ENCODE data around the gene ADAM17. TPM values are rescaled to one million over a fixed set of nuclear protein-coding genes. Genes with fewer than 3 reads are reported as not detected.

The ADAM17 gene
- total and polyA plus RNA-seq, 8 donors = 4.6 to 18.8 (median 7.4) TPM

GRCh38 chr2:9549420-9549819 lies 6.2 kb downstream of the ADAM17 start:
- H3K4me1 ChIP-seq = peaks cover 21 to 31% (median 31%) of the 10 kb centered on the region in 3 donors
- no peak for DNase-seq
- intact Hi-C loops (cut with DNase I) = no loop called here

GRCh38 chr2:9548506-9548905 lies 7.1 kb downstream of the ADAM17 start:
- FAIRE-seq (no peak), DNase-seq (no peak), ATAC-seq (no peak)
- Histone ChIP-seq H3K36me3 (no peaks in the 10 kb centered on the region), H3K9me3 (no peaks in the 10 kb centered on the region), H3K4me1 (peaks cover 14 to 24% (median 23%) of the 10 kb centered on the region in 3 donors), H3K27me3 (no peaks in the 10 kb centered on the region), H3K4me3 (no peak overlapping the region), H3K27ac (no peak overlapping the region)
- 84 to 94% methylated on average over 2 of the region's 2 CpGs for WGBS, 2 donors
- no peak for TF ChIP-seq CTCF (IDR thresholded peaks at IDR 0.05)
- intact Hi-C loops (cut with DNase I) = no loop called here

More at GRCh38 chr2:9549420-9549819, 6.2 kb downstream of the ADAM17 start:
- Histone ChIP-seq H3K27ac (no peak overlapping the region), H3K4me3 (no peak overlapping the region), H3K36me3 (no peaks in the 10 kb centered on the region), H3K27me3 (no peaks in the 10 kb centered on the region), H3K9me3 (no peaks in the 10 kb centered on the region)
- WGBS, 2 donors = 90 to 92% methylated on average over 9 of the region's 9 CpGs
- FAIRE-seq (no peak), ATAC-seq (no peak)
- no peak for TF ChIP-seq CTCF (IDR thresholded peaks at IDR 0.05)

GRCh38 chr2:9547262-9547991 lies 8.2 kb downstream of the ADAM17 start:
- intact Hi-C loops (cut with DNase I) = no loop called here
- DNase-seq (no peak), FAIRE-seq (no peak), ATAC-seq (no peak)
- no peak overlapping the region for H3K27ac ChIP-seq
- H3K4me1 ChIP-seq = peaks cover 7 to 18% (median 13%) of the 10 kb centered on the region in 3 donors
- WGBS, 2 donors = 89 to 97% methylated on average over 5 of the region's 5 CpGs
- H3K9me3 ChIP-seq = no peaks in the 10 kb centered on the region
- H3K27me3 ChIP-seq = no peaks in the 10 kb centered on the region
- no peak for TF ChIP-seq CTCF (IDR thresholded peaks at IDR 0.05)
- H3K36me3 ChIP-seq = no peaks in the 10 kb centered on the region
- H3K4me3 ChIP-seq = no peak overlapping the region

GRCh38 chr2:9545502-9545901 lies 10.1 kb downstream of the ADAM17 start:
- no peaks in the 10 kb centered on the region for H3K36me3 ChIP-seq
- intact Hi-C loops (cut with DNase I) = no loop called here
- peaks cover 6 to 17% (median 11%) of the 10 kb centered on the region in 3 donors for H3K4me1 ChIP-seq
- FAIRE-seq (no peak), ATAC-seq (peak in 1 of 4 donors; percentile 29), DNase-seq (no peak)
- H3K4me3 ChIP-seq = no peak overlapping the region
- no peak for TF ChIP-seq CTCF (IDR thresholded peaks at IDR 0.05)
- peak overlapping the region in 1 of 4 donors; percentile 17 for H3K27ac ChIP-seq
- no peaks in the 10 kb centered on the region for H3K9me3 ChIP-seq
- H3K27me3 ChIP-seq = no peaks in the 10 kb centered on the region
- 49 to 56% methylated on average over 5 of the region's 5 CpGs for WGBS, 2 donors

GRCh38 chr2:9543557-9543956 lies 12.1 kb downstream of the ADAM17 start:
- ATAC-seq = no peak
- FAIRE-seq = no peak

More at GRCh38 chr2:9543557-9543956, 12.1 kb downstream of the ADAM17 start:
- Histone ChIP-seq H3K4me1 (peaks cover 14 to 29% (median 28%) of the 10 kb centered on the region in 3 donors), H3K36me3 (no peaks in the 10 kb centered on the region), H3K27ac (no peak overlapping the region), H3K4me3 (no peak overlapping the region), H3K9me3 (no peaks in the 10 kb centered on the region), H3K27me3 (no peaks in the 10 kb centered on the region)
- 27 to 63% methylated on average over 1 of the region's 1 CpG for WGBS, 2 donors
- no peak for TF ChIP-seq CTCF (IDR thresholded peaks at IDR 0.05)
- intact Hi-C loops (cut with DNase I) = no loop called here
- no peak for DNase-seq

All from pancreas (tissue), 10 donors.